HepG2 (cell line): ENCODE measurements around the gene E2F3. TPM values are rescaled to one million over a fixed set of nuclear protein-coding genes. Genes with fewer than 3 reads are reported as not detected.

Experiments
- BCL3 ChIP-seq: sonication (generic); formaldehyde crosslinking; IDR thresholded peaks from 2 replicates; pipeline ENCODE4 v1.5.1; 2020; ENCODE audit warnings: mild to moderate bottlenecking, missing genetic modification reagents, moderate library complexity
- BCLAF1 ChIP-seq: fragments of 450-650 bp; IDR thresholded peaks from 2 replicates; pipeline ENCODE4 v1.6.1; 2017; ENCODE audit warnings: mild to moderate bottlenecking
- BRF2 ChIP-seq: sonication (generic); formaldehyde crosslinking; IDR thresholded peaks from 2 replicates; pipeline ENCODE4 v1.8.1; 2022; ENCODE audit warnings: mild to moderate bottlenecking, missing genetic modification reagents
- DPF2 ChIP-seq: sonication (generic); formaldehyde crosslinking; IDR thresholded peaks from 2 replicates; pipeline ENCODE4 v1.4.0; 2020; ENCODE audit warnings: mild to moderate bottlenecking, low read depth, missing genetic modification reagents, borderline replicate concordance
- ELK4 ChIP-seq: sonication (generic); formaldehyde crosslinking; IDR thresholded peaks from 2 replicates; pipeline ENCODE4 v1.9.0; 2021; ENCODE audit warnings: missing genetic modification reagents, borderline replicate concordance
- ERF ChIP-seq: IDR thresholded peaks from 2 replicates; pipeline ENCODE4 v1.6.1; 2018; ENCODE audit warnings: missing biosample characterization, missing genetic modification reagents
- HNRNPL ChIP-seq: fragments of 200-400 bp; formaldehyde crosslinking; IDR thresholded peaks from 2 replicates; pipeline ENCODE4 v1.6.1; 2017; ENCODE audit warnings: mild to moderate bottlenecking, low read depth, low read length
- NFE2L2 ChIP-seq: fragments of 150-350 bp; IDR thresholded peaks from 2 replicates; pipeline ENCODE4 v1.6.1; 2014; ENCODE audit warnings: low read length
- RNF219 ChIP-seq: sonication (generic); formaldehyde crosslinking; IDR thresholded peaks from 2 replicates; pipeline ENCODE4 v1.5.0; 2020; ENCODE audit warnings: mild to moderate bottlenecking, missing genetic modification reagents
- SRSF4 ChIP-seq: fragments of 200-400 bp; formaldehyde crosslinking; IDR thresholded peaks from one replicate; pipeline ENCODE4 v1.6.1; 2018; ENCODE audit warnings: mild to moderate bottlenecking, low read depth, low read length, moderate library complexity; ENCODE audit not compliant: poor library complexity, severe bottlenecking
- TBL1XR1 ChIP-seq: fragments of 150-350 bp; IDR thresholded peaks from 2 replicates; pipeline ENCODE4 v1.6.1; 2014; ENCODE audit warnings: borderline replicate concordance, low read length; ENCODE audit not compliant: partially characterized antibody
- ZBTB14 ChIP-seq: sonication (generic); formaldehyde crosslinking; IDR thresholded peaks from 2 replicates; pipeline ENCODE4 v1.4.0; 2020; ENCODE audit warnings: missing genetic modification reagents
- ZMAT3 ChIP-seq: sonication (generic); formaldehyde crosslinking; conservative IDR thresholded peaks from 2 replicates; pipeline ENCODE4 v1.7.0; 2021; ENCODE audit warnings: missing genetic modification reagents
- ZMYM3 ChIP-seq: sonication (generic); formaldehyde crosslinking; IDR thresholded peaks from 2 replicates; pipeline ENCODE4 v1.5.1; 2020; ENCODE audit warnings: mild to moderate bottlenecking, missing genetic modification reagents
- ZNF619 ChIP-seq: sonication (generic); formaldehyde crosslinking; IDR thresholded peaks from 2 replicates; pipeline ENCODE4 v1.4.0; 2020; ENCODE audit warnings: mild to moderate bottlenecking, missing genetic modification reagents
- ZNF768 ChIP-seq: sonication (generic); formaldehyde crosslinking; IDR thresholded peaks from 2 replicates; pipeline ENCODE4 v1.4.0; 2020; ENCODE audit warnings: missing genetic modification reagents
- ZSCAN22 ChIP-seq: sonication (generic); formaldehyde crosslinking; IDR thresholded peaks from 2 replicates; pipeline ENCODE4 v1.4.0; 2020; ENCODE audit warnings: mild to moderate bottlenecking, missing genetic modification reagents
- polyA plus RNA-seq, 8 experiments: library from polyadenylated mRNA; depleted of rRNA in 3 of 8; stranded (reverse) in 7 of 8; unstranded in 1 of 8; fragments of >200 nt; fragmentation: Illumina TruSeq in 4 of 8; extraction: Trizol in 4 of 8; gene quantifications; 2 replicates each; pipeline versions ENCODE4 v1.2.1 to v1.2.3, GENCODE V29; 2011 to 2016; ENCODE audit warnings: low read depth in 4 of 8, missing spikeins in 1 of 8, mixed read lengths in 1 of 8; ENCODE audit not compliant: insufficient read depth in 1 of 8
- total RNA-seq, 5 experiments: library from RNA; depleted of rRNA; stranded (reverse); fragments of >200 nt; fragmentation: Illumina TruSeq; extraction: Trizol; gene quantifications; 2 replicates each; pipeline ENCODE4 v1.2.3, GENCODE V29; 2016; ENCODE audit warnings: low read depth in 1 of 5

E2F3 gene
- total and polyA plus RNA-seq, 2 of the 13 experiments (the other 11 are each of a cell fraction or from before 2014, with no cell fraction given): 8.5 to 12.7 TPM

- TF ChIP-seq NFE2L2 (no peak), BRF2 (CRISPR knock-in tag) (peak; percentile 98), ZMAT3 (CRISPR knock-in tag) (peak; percentile 98), ELK4 (no peak; the same call in 1 of the 2 replicates), ZSCAN22 (CRISPR knock-in tag) (peak; percentile 56), RNF219 (CRISPR knock-in tag) (no peak), DPF2 (CRISPR knock-in tag) (no peak), HNRNPL (0 out of 2 replicates have a peak, but pooled peaks have one; percentile 45), ZMYM3 (CRISPR knock-in tag) (0 out of 2 replicates have a peak, but pooled peaks have one; percentile 12), ZNF619 (peak; percentile 54), ZNF768 (CRISPR knock-in tag) (0 out of 2 replicates have a peak, but pooled peaks have one; percentile 41), ERF (CRISPR knock-in tag) (peak; percentile 62), BCLAF1 (no peak), TBL1XR1 (peak; percentile 3), ZBTB14 (CRISPR knock-in tag) (no peak), SRSF4 (no peak), BCL3 (CRISPR knock-in tag) (peak; percentile 33; the same call in 1 of the 2 replicates)
These were observed at the start of gene E2F3 (continued) for GRCh38 chr6:20401205-20402091.
